HL-60 (cell line): ENCODE data around the gene SH3D19.

Experiments used
- DNase-seq, 2 experiments: peaks; one replicate each; pipeline ENCODE4 v3.0.0-alpha.2; 2010 to 2020; ENCODE audit warnings: low read depth in 1 of 2, low spot score in 1 of 2
- H3K27ac ChIP-seq: fragments of 250-450 bp; sonication (Bioruptor Pico); replicated peaks from 2 replicates; pipeline ENCODE4 v1.5.1; 2020; ENCODE audit warnings: mild to moderate bottlenecking, moderate library complexity
- H3K27me3 ChIP-seq: fragments of 250-450 bp; sonication (Bioruptor Pico); 2 replicates; pipeline ENCODE4 v1.5.1; 2021; ENCODE audit warnings: mild to moderate bottlenecking, moderate library complexity; ENCODE audit not compliant: insufficient read depth, poor library complexity, severe bottlenecking
- H3K4me3 ChIP-seq: replicated peaks from 2 replicates; pipeline ENCODE4 v1.5.1; 2011; ENCODE audit warnings: mild to moderate bottlenecking, control low read depth, low read length; ENCODE audit not compliant: insufficient read depth
- GABPA ChIP-seq: IDR thresholded peaks from 2 replicates; pipeline ENCODE4 v1.6.1; 2012; ENCODE audit warnings: low read depth
- POLR2AphosphoS5 ChIP-seq: IDR thresholded peaks from 2 replicates; pipeline ENCODE4 v1.6.1; 2012; ENCODE audit warnings: low read depth
- REST ChIP-seq: IDR thresholded peaks from 2 replicates; pipeline ENCODE4 v1.6.1; 2012; ENCODE audit warnings: low read depth; ENCODE audit not compliant: insufficient replicate concordance
- SPI1 ChIP-seq: IDR thresholded peaks from 2 replicates; pipeline ENCODE4 v1.6.1; 2012; ENCODE audit warnings: low read depth, mild to moderate bottlenecking, borderline replicate concordance
- TF ChIP-seq, protein P1 (sequence below): IDR thresholded peaks from one replicate; pipeline ENCODE4 v1.5.1; 2011; ENCODE audit warnings: low read length, control low read depth, inconsistent platforms; ENCODE audit not compliant: insufficient read depth

SH3D19 gene

GRCh38 chr4:151321586-151321985, 3.8 kb downstream of the SH3D19 start:
- TF ChIP-seq GABPA (no peak), POLR2AphosphoS5 (no peak), REST (no peak), SPI1 (no peak)
- TF ChIP-seq, protein P1, sequence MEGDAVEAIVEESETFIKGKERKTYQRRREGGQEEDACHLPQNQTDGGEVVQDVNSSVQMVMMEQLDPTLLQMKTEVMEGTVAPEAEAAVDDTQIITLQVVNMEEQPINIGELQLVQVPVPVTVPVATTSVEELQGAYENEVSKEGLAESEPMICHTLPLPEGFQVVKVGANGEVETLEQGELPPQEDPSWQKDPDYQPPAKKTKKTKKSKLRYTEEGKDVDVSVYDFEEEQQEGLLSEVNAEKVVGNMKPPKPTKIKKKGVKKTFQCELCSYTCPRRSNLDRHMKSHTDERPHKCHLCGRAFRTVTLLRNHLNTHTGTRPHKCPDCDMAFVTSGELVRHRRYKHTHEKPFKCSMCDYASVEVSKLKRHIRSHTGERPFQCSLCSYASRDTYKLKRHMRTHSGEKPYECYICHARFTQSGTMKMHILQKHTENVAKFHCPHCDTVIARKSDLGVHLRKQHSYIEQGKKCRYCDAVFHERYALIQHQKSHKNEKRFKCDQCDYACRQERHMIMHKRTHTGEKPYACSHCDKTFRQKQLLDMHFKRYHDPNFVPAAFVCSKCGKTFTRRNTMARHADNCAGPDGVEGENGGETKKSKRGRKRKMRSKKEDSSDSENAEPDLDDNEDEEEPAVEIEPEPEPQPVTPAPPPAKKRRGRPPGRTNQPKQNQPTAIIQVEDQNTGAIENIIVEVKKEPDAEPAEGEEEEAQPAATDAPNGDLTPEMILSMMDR: no peak
- Histone ChIP-seq H3K27me3 (peaks cover 23% of the 10 kb centered on the region), H3K27ac (no peak overlapping the region), H3K4me3 (no peak overlapping the region)
- no peak for DNase-seq

DNA sequence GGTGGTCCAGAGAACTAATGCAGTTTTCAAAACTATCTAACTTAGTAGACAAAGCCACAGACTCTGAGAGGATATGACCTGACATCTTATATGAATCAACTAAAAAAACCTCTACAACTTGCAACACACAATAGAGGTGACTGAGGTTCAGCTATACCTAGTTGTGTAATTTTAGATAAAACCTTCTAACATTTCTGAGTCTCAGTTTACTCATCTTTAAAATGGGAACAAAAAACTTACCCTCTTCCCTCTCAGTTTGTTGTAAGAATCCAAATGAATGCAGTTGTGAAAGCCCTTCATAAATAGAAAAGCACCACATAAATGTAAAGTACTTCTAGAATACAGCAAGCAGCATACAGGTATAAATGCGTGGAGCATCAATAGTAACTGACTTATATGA, 5.9 kb downstream of the SH3D19 start:
- Histone ChIP-seq H3K27me3 (peaks cover 13% of the 10 kb centered on the region), H3K27ac (no peak overlapping the region), H3K4me3 (no peak overlapping the region)
- no peak for TF ChIP-seq GABPA
- TF ChIP-seq SPI1: no peak
- no peak for TF ChIP-seq POLR2AphosphoS5
- TF ChIP-seq REST: no peak
- TF ChIP-seq, protein P1: no peak
- DNase-seq: no peak

DNA sequence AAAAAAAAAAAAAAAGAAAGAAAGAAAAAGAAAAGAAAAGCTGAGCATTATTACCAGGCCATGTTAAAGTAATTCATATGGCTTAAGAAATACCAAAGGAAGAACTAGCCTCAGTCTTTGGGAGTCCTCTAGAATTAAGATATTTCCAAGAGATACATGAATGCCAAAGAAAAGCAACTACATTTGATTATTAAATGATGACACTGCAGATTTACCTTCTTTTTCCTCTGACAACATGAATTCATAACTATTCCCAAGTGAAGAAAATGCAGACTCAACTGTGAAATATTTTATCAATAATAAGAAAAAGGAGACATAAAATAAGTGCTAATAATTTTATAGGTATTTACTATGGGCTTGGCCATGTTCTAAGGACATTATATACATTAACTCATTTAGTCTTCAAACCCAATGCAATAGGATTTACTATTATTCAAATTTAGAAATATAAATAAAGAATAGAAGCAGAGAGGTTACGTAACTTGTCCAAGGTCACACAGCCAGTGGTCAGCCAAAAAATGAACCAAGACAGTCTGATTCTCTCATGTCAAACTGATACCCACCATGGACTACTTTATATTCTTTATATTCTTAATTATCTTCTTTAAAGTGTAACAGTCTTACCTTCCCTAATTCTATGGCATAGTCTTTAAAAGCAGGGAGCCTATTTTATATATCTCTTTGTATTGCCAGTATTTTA, 6.9 kb downstream of the SH3D19 start:
- no peak overlapping the region for H3K4me3 ChIP-seq
- no peak overlapping the region for H3K27ac ChIP-seq
- TF ChIP-seq POLR2AphosphoS5 (no peak), SPI1 (no peak), REST (no peak), GABPA (no peak)
- TF ChIP-seq, protein P1: no peak

More for the DNA sequence above, 6.9 kb downstream of the SH3D19 start:
- DNase-seq: no peak
- H3K27me3 ChIP-seq: peaks cover 8% of the 10 kb centered on the region
